DMS 273 (cell line): ENCODE data around the gene TIMM8B.
"Not testable (repeated sequence)": the region's sequence is repeated elsewhere in the genome, so short reads cannot be mapped to it uniquely, and the experiment has no call there.

Experiments
- DNase-seq: peaks from one replicate; lab custom pipeline; 2025; ENCODE audit not compliant: unreplicated experiment; lab: John Stamatoyannopoulos, UW

Gene TIMM8B, protein sequence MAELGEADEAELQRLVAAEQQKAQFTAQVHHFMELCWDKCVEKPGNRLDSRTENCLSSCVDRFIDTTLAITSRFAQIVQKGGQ

GRCh38 chr11:112086422-112087191 is at the start of gene TIMM8B, which contains the start of gene SDHD:
Gene TIMM8B, minus strand, starts transcription at chr11:112086756. Its CDS starts 33 bp downstream, at chr11:112086723.
Gene SDHD, plus strand, starts transcription at chr11:112086873. Its CDS starts 35 bp downstream, at chr11:112086908.
- peak; percentile 97 for DNase-seq

DNA sequence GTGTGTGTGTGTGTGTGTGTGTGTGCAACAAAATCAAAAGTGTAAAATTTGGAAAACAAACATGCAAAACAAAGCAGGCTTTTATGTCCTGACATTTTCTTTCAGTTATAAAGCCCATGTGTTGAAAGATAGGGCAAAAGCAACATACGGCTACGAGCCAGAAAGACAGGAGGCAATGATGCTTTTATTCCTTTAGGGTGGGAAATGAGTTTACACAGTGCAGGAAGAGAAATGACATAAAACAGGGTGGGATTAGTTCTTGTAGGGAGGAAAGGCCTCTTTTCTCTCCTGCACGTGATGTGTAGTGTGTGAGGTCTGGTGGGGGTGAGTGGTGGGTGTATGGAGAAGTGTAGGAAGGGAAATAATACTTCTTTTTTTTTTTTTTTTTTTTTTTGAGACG is 47.9 kb upstream of the TIMM8B start:
- DNase-seq = no peak

DNA sequence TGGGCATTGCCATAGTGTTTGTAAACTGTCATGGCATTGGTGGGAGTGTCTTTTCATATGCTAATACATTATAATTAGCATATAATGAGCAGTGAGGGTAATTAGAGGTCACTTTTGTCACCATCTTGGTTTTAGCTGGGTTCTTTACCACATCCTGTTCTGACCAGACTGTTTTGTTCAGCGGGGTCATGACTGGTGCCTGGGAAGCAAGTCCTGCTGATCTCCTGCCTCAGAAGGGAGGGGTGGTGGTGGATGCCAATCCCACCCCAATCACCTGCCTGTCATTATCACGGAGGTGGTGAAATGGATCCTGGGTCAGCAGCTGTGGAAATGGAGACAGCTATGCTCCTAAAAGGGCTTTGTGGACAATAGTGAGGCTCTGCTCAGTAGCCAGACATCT is 46.2 kb upstream of the TIMM8B start:
- DNase-seq = no peak

DNA sequence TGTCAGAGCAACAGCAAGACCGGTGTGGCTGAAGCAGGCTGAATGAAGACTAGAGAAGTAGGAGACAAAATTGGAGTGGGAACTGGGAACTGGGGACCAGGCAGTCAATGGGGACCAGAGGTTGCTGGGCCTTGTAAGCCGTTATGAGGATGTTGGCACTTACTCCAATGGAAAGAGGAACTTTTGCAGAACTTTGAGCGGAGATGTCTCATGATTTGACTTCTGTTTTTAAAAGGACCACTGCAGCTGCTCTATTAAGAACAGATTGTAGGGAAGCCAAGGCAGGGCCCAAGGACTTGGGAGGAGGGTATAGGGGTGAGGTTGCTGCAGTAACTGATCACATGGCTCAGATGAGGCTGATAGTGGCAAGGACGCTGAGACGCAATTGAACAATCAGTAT is 43.1 kb upstream of the TIMM8B start:
- DNase-seq = no peak

GRCh38 chr11:112128483-112129121 is 42.0 kb upstream of the TIMM8B start:
- DNase-seq = peak; percentile 33

DNA sequence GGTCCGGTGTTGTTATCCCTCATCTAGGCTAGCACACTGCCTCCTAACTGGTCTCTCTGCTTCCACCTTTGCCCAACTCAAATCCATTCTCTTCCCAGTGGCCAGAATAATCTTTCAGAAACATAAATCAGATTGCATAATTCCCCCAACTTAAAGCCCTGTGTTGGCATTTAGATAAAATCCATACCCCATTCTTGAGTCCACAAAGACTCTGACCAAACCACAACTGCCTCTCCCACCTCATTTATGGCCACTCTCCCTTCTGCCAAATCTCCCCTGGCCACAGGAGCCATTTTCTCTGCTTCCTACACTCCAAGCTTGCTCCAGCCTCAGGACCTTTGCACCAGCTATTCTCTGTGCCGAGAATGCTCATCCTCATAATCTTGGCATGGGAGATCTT is 40.5 kb upstream of the TIMM8B start:
- no peak for DNase-seq

DNA sequence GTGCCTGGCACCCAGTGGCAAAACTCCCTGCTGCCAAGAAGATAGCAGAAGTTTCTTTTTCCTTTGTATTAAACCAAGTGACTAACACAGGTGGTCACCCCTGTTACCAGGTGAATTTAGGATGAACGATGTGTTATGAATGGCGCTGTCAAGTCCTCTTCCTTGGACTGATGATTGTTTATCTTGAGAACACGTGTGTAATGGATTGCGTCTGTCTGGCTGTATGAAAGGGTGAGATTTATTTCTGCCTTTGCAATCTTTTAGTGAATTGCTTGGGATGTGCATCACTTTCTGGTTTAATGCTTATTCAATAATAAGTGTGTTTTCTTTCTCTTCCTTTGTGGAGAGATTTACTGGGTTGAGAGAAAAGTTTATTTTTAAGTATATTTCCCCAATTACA is 36.6 kb upstream of the TIMM8B start:
- DNase-seq = no peak

- DNase-seq = no peak
Measured at GRCh38 chr11:112121981-112122615, 35.5 kb upstream of the TIMM8B start.

DNA sequence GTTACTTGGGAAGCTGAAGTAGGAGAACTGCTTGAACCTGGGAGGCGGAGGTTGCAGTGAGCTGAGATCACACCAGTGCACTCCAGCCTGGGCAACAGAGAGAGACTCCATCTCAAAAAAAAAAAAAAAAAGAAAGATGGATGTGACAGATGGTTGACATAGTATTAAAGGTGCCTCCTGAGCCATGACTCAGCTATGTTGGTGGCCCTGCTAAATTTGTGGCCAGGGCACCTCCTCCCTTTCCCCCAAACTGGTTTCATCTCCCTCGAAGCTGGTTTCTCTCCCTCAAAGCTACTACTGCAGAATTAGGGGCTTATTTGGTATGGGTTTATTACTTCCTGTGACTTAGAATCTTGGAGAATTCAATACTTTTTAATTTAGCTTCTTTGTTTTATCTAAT is 31.6 kb upstream of the TIMM8B start:
- peak; percentile 17 for DNase-seq

DNA sequence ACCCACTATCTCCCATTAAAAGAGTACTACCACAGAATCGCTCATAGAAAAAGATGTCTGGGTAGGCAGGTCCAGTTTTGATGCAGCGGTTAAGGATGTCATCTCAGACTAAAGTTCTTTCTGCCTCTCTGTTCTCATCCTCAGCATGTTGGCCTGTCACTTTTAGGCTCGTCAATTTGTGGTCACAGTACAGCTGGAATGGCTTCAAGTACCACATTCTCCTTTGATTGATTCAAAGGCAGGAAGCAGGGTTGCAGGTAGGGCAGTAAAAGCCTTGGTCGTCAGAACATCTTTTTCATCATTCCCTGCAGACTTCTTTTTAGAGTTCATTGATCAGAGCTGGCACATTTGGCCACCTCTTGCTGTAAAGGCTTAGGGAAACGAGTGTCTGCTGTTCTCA is 28.8 kb upstream of the TIMM8B start:
- DNase-seq = no peak

DNA sequence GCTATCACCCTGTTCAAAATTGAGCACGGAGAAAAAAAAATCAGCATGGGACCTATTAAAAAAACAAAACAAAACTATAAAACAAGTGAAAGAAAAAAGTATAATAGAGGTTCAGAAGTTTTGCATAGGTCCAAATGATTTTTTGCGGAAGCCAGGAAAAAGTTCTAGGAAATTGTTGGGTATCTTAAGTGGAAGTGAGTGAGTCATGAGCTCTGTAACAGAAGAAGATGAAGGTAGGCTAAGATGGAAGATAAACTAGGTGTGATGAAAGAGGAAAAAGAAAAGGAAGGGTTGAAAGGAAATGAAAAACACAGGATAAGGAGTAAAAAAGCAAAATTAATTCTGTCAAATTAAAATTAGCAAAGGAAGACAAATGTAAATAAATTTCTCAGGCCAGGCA is 27.9 kb upstream of the TIMM8B start:
- DNase-seq = no peak

DNA sequence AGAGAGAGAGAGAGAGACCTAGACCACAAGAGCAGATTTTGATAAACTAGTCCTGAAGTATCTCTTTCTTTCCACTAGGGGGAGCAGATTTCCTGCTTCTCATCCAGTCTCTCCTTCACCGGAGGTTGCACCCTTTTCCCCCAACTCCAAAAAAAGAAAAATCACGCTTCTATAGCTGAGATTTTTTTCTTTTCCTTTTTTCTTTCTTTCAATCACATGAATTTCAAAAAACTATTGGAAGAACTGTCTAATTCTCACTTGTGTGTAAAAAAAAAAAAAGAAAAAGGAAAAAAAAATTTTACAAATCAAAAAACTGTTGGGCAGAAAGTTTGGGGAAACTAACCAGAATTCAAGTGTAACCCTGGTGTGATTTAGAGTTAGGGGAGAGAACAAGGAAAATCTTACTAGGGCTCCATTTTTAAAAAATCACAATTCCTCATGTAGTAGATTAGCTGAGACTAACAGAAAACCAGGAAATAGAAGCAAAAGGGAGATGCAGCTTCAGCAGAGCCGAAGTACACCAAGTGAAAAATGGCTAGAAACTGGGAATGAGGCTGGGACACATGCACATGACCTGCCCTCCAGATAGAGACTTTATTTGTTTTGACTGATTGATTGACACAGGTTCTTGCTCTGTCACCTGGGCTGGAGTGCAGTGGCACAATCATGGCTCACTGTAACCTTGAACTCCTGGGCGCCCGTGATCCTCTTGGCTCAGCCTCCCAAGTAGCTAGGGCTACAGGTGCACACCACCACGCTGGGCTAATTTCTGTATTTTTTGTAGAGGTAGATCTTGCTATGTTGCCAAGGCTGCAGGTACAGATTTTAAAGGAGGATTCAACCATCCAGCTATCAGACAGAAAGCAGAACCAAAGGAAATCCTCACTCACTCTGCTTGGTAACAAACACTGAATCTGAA is 27.2 kb upstream of the TIMM8B start:
- peak; percentile 58 for DNase-seq

DNA sequence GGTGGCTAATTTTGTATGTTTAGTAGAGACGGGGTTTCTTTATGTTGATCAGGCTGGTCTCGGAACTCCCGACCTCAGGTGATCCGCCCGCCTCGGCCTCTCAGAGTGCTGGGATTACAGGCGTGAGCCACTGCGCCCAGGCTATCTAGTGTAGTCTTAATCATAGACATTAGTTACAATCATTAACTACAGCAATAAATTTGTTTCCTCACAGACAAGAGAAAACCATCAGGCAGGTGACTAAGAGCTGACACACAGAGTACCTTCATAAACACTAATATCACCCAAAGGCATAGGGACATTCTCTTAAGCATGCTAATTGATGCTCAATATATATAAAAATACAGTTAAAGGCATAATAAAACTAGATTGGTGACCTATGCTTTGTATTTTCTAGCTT is 19.5 kb upstream of the TIMM8B start:
- DNase-seq = no peak

GRCh38 chr11:112103446-112103845 is 16.9 kb upstream of the TIMM8B start:
- no peak for DNase-seq

- no peak for DNase-seq
Measured at GRCh38 chr11:112100462-112100861, 13.9 kb upstream of the TIMM8B start.

- DNase-seq = no peak
Measured at GRCh38 chr11:112097734-112098528, 11.4 kb upstream of the TIMM8B start.

DNA sequence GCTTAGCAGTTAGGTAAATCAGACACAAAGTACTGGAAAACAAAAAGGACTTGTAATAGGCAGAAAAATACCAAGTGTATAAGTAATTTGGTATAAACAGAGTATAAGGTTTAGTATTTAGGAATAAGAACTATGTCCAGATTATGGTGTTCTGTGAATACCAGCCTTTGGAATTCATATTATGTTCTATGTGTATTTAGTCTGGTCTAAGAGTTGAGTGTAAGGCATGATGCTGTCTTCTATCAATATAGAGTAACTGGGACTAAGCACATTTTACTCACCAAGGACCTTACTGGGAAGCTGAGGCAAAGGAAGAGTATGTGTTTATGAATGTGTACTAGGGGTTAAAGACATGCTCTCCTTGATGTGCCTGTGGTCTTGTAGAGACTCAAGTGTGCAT is 9.6 kb upstream of the TIMM8B start:
- DNase-seq = no peak

GRCh38 chr11:112095302-112095701 is 8.7 kb upstream of the TIMM8B start:
- not testable (repeated sequence) for DNase-seq

DNA sequence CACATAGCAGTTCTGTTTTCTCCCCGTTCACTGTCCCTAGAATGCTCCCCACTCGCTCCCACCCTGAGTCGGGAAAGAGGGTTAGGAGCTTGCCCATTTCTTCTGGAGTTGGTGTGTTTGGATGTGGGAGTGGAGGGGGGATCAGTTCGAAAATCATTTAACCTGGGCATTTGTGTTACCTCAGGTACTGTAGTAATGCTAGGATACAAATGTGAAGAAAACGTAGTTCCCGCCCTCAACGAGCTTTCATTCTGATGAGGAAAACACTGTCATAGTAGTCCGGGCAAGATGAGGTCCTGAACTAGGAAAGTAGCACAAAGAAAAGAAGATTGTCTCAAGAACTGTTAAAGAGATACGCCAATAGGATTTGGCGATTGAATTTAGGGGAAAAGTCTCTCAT is 656 bp upstream of the TIMM8B start:
- no peak for DNase-seq

GRCh38 chr11:112085822-112086421 is 634 bp downstream of the TIMM8B start:
- peak; percentile 43 for DNase-seq
